Stimulated activated CD8-positive, alpha-beta memory T cell treated with anti-CD3 and anti-CD28 coated beads, Interleukin-7, amount 100 ng/mL, for 1 hour (primary cell): ENCODE measurements around the gene SLC6A12.
"Not testable (repeated sequence)": the region's sequence is repeated elsewhere in the genome, so short reads cannot be mapped to it uniquely, and the experiment has no call there.

Experiments
- DNase-seq, 2 donors: peaks; one replicate each; pipeline ENCODE4 v3.0.0-alpha.2; 2020; ENCODE audit warnings: low read depth in 2 of 2

The SLC6A12 gene

DNA sequence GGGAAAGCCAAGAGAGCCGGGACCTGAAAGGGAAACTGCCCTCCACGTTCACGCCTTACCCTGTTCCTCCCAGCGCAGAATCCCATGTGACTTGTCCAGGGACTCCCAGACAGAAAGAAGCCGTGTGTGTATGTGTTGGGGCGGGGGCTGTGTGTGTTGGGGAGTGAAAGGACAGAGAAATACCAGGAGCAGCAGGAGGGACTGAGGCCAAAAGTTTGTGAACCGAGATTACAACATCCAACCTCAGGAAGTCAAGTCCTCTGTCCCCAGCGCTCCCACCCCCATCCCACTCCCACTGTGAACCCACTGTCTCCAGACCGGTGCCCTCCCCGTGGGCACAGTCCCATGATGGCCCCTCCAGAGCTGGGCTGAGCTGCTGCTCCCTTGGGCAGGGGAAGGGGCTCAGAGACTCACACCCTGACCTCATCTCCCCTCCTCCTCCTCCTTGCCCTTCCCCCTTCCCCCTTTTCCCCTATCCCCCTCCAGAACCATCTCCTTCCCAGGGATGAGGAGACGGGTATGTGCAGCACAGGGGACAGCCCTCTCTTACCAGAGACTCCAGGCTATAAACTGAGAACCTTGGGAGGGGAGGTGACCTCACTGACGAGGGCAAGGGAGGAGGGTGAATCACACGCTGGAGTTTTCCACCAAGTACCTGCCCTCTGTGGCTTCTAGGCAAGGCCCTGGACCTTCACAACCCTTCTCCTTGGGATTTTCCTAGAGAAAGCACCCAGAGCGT is at the start of gene SLC6A12:
TSS of gene SLC6A12 (minus strand) at position 155 of the 739 bp plus-strand sequence. CDS start 4,171 bp downstream, outside the sequence.
- DNase-seq: no peak

DNA sequence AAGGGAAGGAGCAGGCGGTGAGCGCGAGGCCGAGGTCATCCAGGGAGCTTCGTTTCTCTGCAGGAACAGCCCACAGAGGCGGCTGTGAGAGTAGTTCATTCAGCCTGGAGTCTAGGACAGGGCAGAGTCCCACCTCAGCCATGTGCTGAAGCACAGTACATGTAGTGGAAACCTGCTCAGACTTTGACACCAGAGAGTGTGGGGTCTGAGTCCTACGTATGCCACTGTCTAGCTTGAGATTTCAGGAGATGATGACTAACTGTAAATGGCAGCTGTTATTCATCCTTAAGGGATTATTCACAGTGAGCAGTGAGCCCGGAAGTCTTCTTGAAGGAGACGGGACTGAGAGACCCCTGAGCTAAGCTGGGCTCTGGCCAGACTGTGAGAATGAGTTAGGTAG is 49.6 kb upstream of the SLC6A12 start:
- DNase-seq: no peak

GRCh38 chr12:262817-263216 is 48.9 kb upstream of the SLC6A12 start, which contains the start of gene SLC6A13:
Gene SLC6A13, minus strand, starts transcription at chr12:262836. Its CDS starts 2,784 bp downstream, at chr12:260052.
- DNase-seq: no peak

DNA sequence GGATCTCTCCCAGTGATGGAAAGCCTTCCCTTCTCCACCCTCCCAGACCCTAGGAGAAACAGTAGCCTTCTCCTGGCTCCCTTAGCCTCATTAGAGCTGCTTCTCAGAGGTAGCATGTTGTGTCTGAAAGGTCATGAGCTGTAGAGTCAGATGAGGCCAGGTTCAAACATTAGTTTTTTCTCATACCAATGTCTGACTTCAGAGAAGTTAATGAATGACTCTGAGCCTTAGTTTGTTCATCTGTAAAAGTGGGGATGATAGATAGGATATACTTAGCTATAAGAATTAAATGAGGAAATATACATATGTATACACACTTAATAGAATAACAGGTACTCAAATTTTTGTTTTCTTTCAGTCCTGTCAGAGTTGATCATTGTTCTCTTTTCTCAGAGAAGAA is 48.2 kb upstream of the SLC6A12 start:
- DNase-seq: no peak

DNA sequence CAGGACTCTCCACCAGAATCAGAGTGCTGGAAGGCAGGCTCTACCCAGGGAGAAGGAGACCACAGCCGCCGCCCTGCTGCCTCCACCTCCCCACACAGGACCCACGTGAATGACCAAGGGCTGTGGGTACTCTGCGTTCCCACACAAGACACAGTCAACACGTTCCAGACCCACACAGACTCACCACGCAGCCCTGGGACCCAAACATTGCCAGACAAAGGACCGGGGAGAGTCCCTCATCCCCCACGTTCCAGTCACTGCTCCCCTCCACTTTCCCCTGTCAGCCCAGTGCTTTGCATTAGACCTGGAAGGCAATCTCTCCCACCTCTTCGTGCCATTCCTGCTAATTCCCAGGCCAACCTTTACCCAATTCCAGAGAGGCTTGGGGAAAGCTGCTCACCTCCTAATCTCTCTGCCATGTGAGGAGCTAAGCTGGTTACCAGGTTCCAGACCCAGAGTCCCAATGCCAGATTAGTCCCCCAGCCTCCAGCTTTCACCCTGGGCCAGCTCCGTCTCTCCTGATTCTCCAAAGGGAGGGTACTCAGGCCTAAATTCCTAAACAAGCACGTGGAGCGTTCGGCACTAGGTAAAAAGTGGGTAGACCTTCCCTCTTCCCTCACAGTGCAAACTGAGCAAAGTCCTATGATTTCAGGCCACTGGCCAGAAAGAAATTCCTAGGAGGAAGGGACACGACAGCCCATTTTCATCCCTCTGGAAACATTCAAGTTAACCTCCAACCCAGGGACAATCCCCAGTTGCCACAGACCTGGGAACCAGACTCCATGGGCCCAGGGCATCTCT is 43.8 kb upstream of the SLC6A12 start:
- DNase-seq: no peak

DNA sequence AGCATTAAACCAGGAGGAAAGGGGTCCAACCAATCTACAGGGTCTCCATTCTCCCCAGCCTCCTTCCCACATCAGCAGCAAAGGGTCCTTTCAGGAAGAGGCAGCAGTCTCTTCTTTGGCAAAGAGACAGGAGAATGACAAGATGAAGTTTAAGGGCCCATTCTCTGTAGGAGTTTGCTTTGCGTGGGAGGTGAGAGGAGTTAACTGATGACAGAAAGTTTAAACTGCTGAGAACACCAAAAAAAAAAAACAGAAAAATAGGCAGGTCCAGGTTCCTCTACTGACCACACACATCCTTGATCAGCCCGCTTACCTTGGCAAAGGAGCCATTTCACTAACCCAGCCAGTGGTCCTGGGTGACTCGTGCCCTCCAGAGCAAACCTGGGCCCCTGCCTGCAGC is 43.0 kb upstream of the SLC6A12 start:
- no peak for DNase-seq

DNA sequence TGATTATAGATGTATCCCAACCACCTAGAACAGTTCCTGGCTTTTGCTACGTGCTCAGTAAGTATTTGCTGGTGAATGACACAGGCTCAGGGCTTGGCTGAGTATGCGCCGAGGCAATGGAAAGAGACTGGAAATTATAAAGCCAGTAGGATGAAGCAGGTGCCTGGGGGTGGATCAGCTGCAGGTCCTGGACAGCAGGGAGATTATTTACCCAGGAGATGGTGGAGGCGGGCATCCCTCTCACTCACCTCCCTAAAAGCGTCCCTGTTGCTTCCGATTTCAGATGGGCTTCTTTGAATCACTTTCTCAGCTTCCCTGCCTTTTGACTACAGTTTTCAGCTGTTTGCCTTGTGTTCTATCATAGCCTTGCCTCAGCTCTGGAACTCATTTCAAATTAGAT is 42.3 kb upstream of the SLC6A12 start:
- no peak for DNase-seq

DNA sequence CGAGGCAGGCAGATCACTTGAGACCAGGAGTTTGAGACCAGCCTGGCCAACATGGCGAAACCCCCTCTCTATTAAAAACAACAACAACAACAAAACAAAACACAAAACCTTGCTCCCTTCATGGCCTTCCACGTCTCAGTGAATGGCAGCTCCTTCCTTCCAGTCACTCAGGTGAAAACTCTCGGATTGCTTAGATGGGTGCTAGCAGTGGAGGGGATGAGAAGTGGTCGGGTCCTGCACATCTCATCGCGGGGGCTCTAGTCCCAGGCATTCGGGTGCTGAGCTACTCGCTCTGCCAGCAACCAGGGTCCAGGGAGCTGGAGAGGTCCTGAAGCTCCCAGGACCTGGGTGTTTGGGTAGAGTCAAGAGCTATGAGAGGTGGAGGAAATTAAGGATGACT is 41.0 kb upstream of the SLC6A12 start:
- no peak for DNase-seq

DNA sequence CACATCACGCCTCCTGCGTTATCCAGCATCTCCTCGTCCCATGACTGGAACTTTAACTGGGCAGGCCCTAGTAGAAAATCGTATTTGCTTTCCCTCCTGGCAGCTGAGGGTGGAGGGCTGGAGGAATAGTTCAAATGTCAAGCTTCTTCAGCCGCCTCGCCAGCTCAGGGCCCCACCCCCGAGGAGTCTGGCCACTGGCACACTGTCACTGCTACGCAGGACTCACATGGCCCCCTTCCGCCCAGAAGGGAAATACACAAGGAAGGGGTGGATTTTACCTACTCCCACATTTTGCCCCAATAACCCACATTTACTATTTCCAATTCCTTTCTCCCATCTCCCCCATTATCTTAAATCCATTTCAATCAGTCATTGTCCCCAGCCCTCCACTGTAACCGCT is 40.1 kb upstream of the SLC6A12 start:
- DNase-seq: no peak

- DNase-seq: no peak
These were observed 39.3 kb upstream of the SLC6A12 start for GRCh38 chr12:253116-253831.

GRCh38 chr12:252636-253035 is 38.7 kb upstream of the SLC6A12 start:
- DNase-seq: no peak

- no peak for DNase-seq
These were observed 33.3 kb upstream of the SLC6A12 start for GRCh38 chr12:247271-247670.

DNA sequence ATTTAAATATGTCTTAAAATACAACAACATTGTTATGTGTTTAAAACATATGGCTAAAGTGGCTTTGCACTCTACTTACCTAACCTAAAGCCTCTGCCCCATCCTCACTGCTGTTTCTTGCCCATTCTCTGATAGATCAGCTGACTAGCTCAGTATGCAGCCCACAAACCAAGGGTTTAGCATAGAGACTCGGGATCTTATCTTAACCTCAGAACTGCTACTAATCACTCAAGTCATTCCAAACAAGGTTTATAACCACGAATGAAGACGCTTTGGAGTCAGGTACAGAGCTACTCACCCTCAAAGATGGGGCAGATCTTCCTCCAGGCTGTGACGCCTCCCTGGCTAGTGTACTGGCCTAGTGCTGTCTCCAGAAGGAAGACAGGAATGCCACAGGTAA is 29.4 kb upstream of the SLC6A12 start:
- no peak for DNase-seq

- no peak for DNase-seq
These were observed 28.5 kb upstream of the SLC6A12 start for GRCh38 chr12:242496-242895.

GRCh38 chr12:241266-241665 is 27.3 kb upstream of the SLC6A12 start:
- no peak for DNase-seq

DNA sequence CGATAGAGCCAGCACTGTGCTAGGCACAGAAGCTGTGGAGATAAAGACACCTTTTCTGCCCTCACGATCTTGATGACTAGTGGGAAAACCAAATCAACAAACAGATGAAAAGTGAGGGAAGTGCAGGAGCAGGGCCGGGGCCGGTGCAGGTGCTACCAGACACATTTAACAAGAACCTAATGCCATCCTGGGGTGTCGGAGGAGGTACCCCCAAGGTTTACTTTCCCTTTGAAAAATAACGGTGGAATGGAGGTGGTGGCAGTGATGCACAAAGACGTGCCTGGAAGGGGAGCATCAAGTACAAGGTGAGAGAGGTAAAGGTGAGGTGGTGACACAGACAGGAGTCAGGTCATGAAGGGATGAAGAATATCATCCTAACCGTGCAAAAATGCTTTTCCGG is 26.6 kb upstream of the SLC6A12 start:
- no peak for DNase-seq

- no peak for DNase-seq
These were observed 24.9 kb upstream of the SLC6A12 start for GRCh38 chr12:238736-239398.

DNA sequence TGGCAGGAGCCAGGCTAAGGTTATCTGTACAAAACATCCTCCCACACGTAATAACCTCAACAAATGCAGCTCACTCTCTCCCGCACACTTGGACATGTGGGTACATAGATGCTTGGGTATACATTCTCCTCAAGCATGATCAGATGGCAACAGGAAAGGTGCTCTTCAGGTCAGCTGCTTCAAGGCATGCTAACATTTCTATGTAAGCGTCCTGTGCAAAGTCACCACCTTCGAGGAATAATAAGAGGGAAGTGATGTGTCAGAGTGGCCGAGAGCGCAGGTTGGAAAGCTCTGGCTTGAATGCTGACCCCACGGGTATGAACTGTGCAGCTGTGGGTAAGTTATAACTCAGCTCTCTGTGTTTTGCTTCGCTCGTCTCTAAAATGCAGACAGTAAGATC is 24.2 kb upstream of the SLC6A12 start:
- no peak for DNase-seq

- DNase-seq: no peak
These were observed 23.3 kb upstream of the SLC6A12 start for GRCh38 chr12:237026-237815.

GRCh38 chr12:236445-236844 is 22.5 kb upstream of the SLC6A12 start:
- no peak for DNase-seq

- not testable (repeated sequence) for DNase-seq
These were observed 22.0 kb upstream of the SLC6A12 start for GRCh38 chr12:235967-236366.
